HG02588 (cell line): ENCODE results near the gene NOX5.
"Not testable (repeated sequence)": the region's sequence is repeated elsewhere in the genome, so short reads cannot be mapped to it uniquely, and the experiment has no call there.

Source experiments
- ATAC-seq: cut with Tn5 transposase; IDR thresholded peaks from one replicate; pipeline ENCODE4 v1.9.1; 2021; ENCODE audit warnings: mild to moderate bottlenecking, moderate library complexity; ENCODE audit not compliant: unreplicated experiment

The NOX5 gene, protein sequence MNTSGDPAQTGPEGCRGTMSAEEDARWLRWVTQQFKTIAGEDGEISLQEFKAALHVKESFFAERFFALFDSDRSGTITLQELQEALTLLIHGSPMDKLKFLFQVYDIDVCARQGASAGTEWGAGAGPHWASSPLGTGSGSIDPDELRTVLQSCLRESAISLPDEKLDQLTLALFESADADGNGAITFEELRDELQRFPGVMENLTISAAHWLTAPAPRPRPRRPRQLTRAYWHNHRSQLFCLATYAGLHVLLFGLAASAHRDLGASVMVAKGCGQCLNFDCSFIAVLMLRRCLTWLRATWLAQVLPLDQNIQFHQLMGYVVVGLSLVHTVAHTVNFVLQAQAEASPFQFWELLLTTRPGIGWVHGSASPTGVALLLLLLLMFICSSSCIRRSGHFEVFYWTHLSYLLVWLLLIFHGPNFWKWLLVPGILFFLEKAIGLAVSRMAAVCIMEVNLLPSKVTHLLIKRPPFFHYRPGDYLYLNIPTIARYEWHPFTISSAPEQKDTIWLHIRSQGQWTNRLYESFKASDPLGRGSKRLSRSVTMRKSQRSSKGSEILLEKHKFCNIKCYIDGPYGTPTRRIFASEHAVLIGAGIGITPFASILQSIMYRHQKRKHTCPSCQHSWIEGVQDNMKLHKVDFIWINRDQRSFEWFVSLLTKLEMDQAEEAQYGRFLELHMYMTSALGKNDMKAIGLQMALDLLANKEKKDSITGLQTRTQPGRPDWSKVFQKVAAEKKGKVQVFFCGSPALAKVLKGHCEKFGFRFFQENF

DNA sequence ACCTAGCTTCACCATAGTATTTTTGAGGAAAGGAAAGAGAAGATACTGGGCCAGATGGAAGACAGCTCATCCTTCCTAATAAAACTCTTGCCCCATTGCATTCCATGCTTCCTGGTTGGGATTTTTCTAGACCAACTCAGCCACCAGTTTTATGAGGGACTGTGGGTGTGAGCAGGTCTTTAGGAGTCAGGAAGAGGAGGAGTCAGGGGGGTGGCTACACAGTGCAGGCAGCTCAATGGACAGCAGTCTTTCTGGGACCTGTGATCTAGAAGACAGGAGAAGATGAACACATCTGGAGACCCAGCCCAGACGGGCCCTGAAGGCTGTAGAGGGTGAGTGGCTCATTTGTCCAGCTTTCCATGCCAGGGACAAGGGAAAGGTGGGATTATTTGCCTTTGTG lies at the start of gene NOX5:
Gene NOX5, plus strand, starts transcription at position 242 of the 400 bp plus-strand sequence. Its CDS starts 41 bp downstream, at position 283.
- ATAC-seq: no peak

DNA sequence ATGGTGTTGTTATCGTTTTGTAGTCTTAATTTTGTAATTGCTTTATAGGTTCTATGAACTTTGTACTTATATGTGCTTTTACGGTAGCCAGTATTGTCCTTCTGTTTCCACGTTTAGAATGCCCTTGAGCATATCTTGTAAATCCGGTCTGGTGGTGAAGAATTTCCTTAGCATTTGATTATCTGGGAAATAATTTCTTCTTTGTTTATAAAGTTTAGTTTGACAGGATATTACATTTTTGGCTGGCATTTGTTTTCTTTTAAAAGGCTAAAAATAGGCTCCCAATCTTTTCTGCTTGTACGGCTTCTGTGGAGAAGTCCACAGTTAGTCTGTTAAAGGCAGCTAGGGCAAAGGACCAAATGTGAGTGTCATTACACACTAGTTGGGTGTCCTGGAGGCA lies 47.5 kb upstream of the NOX5 start:
- no peak for ATAC-seq

DNA sequence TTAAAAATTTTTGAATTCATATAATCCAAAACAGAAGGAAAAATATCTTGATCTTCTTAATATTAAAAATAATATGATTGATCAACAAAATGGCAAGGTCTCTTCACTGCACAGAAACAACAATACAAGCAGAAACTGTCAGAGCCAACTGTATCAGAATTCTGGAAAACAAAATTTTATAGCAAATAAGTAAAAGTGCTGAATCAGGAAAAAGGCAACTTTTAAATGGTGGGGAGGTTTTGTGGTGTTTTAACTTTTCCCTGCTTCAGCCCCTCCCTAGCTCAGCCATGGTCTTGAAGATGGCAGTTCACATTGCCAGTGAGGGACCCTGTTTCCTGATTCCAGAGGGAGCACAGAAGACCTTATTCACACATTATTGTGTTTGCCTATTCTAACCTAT lies 46.5 kb upstream of the NOX5 start:
- no peak for ATAC-seq

DNA sequence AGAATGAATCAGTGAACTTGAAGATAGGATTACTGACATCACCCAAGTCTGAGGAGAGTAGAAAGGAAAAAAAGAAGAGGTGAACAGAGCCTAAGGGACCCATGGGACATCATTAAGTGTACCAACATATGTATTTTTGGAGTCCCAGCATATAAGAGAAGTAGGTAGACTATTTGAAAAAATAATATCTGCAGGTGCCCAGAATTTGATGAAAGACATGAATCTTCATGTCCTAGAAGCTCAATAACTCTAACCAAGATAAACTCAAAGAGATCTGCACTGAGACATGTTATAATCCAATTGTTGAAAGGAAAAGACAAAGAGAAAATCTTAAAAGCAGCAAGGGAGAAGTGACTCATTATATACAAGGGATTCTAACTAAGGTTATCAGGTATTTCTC lies 45.2 kb upstream of the NOX5 start:
- no peak for ATAC-seq

DNA sequence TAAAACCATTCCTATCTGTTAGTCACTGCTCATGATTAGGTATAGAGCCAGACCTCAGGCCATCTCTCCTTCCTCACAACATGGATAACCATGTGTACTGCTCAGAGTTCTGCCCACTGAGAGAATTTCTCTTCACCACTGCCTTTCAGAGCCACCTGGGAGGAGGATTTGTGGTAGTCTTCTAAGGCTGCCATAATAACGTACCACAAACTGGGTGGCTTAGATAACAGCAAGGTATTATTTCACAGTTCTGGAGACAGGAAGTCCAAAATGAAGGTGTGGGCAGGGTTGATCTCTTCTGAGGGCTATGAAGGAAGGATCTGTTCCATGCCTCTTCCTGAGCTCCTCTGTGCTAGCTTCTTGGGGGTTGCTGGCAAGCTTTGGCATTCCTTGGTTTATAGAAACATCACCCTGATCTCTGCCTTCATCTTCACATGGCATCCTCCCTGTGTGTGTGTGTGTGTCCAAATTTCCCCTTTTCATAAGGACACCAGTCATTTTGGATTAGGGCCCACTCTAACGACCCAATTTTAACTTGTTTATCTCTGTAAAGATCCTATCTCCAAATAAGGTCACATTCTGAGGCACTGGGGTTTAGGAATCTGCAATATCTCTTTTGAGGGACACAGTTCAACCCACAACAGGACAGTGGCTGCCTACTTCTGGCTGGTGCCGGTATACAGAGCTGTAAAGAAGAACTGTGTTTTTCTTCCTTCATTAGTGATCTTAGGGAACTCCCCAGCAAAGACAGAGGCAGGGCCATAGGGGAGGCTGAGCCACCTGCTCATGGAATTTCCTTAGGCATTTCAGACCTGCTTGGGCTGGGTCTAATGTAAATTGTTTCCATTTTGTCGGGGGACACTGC lies 42.1 kb upstream of the NOX5 start:
- ATAC-seq: no peak

DNA sequence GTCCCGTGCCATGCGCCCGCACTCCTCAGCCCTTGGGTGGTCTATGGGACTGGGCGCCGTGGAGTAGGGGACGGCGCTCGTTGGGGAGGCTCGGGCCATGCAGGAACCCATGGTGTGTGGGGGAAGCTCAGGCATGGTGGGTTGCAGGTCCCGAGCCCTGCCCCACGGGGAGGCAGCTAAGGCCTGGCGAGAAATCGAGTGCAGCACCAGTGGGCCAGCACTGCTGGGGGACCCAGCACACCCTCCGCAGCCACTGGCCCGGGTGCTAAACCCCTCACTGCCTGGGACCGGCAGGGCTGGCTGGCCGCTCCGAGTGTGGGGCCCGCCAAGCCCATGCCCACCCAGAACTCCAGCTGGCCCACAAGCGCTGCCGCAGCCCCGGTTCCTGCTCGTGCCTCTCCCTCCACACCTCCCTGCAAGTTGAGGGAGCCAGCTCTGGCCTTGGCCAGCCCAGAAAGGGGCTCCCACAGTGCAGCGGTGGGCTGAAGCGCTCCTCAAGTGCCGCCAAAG lies 38.8 kb upstream of the NOX5 start:
- not testable (repeated sequence) for ATAC-seq

DNA sequence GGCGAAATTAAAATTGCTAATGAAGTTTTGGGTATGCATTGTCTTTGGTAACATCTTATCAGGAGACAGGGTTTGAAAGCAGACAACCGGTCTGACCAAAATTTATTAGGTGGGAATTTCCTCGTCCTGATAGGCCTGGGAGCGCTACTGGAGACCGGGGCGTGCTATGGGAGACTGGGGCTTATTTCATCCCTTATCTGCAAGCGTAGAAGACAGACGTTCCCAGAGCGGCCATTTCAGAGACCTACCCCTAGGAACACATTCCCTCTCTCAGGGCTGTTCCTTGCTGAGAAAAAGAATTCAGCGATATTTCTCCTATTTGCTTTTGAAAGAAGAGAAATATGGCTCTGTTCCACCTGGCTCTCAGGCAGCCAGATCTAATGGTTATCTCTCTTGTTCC lies 37.1 kb upstream of the NOX5 start:
- not testable (repeated sequence) for ATAC-seq

DNA sequence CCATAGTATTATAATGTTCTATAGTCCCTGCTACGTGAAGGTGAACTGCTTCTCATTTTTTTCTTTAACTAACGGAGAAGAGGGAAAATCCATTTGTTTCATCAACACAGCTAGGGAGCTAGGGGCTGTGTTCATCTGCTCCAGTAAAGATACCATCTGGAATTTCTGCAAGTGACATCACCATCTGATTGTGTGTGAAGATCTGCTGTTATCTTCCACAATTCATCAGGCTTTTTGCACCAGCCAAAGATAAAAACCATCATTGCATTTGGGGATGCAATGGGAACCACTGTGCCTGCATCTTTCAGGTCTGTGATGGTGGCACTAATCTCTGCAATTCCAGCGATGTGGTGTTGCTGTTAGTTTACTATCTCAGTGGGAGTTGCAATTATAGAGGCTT lies 35.5 kb upstream of the NOX5 start:
- ATAC-seq: no peak

DNA sequence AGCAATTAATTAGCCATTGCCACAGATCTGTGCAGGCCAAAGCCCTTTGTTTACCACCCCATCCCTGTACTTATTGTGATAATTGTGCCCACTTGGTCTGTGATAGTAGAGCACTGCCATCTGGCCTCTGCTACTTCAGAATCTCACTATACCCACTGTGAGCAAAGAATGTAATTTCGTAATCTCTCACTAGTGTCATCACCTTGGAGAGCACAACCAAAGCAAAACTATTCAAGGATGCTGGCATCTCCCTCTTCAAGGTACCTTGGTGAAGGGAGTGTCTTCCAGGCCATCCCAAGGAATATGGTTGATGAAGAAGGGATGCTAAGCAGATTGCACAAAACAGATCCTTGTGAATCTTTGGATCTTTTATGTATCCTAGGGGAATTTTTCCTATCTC lies 34.7 kb upstream of the NOX5 start:
- no peak for ATAC-seq

DNA sequence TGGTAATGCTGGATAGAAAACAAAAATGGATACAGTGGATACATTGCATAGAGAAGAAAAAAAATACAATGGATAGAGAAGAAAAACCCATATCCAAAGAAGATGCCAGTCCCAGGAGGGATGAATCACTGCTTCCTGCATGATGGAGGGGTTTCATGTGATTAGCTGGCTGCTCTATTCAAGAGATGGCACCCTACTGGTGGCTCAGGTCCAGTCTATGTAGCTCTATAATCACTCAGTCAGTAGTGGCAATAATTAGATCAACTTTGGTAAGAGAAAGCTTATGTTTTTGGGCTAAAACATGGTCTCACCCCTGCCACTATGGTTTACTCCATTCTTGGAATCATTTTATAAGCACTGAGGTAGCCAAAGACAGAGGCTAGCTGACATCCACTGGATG lies 33.7 kb upstream of the NOX5 start:
- ATAC-seq: no peak

DNA sequence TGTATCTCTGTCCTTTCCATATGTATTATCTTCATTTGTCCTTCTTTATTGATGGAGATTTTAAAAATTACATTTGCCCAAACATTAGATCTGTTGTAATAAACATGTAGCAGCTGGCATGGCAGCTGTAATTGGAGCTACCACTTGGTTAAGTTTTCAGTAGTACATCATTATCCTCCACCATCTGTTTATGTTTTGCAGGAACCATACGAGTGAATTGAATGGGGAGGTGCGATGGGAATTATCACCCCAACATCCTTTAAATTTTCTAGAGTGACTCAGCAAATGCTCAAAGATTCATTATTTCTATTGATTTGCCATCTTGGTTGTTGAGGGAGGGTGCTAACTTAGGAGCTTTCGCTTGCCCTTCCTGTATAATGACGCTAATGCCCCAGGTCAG lies 32.6 kb upstream of the NOX5 start:
- ATAC-seq: no peak

DNA sequence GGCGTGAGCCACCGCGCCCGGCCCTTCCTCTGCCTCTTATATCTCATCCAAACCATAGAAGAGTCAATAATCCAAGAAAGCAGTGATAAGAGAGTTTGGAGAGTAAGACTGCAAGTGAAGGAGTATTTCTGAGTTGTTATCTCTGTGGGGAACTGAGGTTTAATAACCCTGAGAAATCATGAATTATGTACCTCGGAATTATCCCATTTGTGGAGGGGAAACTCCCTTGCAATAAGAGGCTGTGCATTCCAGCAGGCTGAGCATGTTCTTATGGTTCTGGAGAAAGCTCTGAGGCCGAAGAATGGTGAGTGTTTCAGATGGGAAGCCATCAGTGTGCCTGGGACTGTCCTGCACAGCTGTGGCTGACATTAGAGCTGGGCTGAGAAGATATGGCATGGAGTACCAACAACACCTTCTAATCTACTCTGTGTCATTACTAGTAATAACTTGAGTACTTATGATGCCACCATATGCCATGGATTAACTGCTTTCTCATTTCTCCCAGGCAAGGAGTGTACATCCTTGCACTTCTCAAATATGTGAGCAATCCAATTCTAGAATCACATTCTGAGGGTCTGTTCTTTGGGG lies 31.4 kb upstream of the NOX5 start:
- no peak for ATAC-seq

DNA sequence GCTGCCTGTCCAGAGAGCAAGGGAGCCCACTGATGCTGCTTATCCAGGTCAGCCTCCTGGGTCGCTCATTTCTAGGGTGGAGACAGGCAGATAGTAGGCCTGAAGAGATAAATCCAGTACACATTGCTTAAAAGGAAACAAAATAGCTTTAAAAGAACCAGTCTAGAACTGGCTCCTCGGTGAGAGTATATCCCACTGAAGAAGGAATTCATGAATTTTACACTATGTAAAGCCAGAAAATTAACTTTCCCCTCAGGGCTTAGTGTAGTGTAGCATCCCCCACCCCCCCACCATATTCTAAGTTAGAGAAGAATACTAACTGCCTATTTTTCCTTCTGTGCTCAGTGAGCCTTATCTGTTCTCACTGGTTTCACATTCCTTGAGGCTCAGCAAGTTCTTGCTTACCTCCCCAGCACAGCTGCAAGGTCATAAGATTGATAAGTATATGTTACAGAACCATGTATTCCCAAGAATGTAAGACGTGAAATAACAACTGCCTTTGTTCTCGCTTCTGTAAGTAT lies 30.5 kb upstream of the NOX5 start:
- ATAC-seq: no peak

DNA sequence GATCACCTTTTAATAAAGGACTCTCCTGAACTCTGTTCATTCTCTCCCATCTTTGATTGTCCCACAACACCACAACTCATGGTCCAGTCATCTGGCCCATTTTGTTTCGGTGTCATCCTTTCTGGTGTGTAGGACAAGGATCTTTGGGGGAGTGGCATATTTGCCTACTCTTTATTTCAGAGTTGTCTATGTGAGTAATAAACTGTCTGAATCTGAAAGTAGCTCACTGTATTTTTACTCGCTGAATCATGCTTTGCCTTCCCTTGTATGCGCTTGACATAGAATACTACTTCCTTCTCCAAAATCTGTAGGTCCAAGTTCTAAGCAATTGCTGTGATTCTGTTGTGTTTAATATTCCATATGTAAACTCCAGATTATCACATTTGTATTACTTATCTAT lies 29.9 kb upstream of the NOX5 start:
- no peak for ATAC-seq

DNA sequence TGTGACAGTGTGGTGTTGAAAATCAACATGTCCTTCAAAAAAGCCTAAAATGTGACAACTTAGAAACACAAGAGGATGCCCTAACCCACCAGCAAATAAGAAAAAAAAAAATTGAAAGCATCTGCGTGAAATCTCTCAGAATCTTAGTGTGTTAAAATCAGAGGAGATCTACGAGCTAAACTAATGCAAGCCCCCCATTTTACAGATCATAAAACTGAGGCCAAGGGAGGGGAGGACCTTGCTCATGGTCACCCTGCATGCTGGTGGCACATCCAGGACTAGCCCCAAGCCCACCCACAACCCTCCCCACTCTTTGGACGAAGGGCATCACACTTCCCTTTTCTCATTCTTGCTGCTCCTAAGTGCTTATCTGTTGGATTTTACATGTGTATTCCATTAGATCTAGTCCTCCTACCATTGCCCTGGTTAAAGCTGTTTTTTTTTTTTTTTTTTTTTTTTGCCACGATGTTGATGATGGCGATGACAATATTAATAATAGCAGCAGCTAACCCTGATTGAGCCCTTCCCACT lies 29.1 kb upstream of the NOX5 start:
- no peak for ATAC-seq

DNA sequence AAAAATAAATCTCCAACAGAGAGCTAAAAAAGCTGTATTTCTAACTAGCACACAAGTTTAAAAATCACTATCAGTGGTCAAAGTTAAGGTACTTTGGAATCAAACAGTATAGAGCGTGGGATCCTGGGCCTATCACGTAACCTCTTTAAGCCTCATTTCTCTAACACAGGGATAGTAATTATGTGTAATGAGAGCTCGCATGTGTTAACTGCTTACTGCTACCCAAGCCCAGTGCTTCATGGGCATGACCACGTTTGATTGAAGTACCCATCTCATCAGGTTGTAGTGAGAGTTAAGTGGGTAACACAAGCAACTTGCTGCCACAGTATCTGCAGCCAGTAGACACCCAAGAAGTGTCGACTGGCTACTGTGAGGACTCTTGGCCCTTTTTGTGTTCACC lies 28.2 kb upstream of the NOX5 start:
- no peak for ATAC-seq

DNA sequence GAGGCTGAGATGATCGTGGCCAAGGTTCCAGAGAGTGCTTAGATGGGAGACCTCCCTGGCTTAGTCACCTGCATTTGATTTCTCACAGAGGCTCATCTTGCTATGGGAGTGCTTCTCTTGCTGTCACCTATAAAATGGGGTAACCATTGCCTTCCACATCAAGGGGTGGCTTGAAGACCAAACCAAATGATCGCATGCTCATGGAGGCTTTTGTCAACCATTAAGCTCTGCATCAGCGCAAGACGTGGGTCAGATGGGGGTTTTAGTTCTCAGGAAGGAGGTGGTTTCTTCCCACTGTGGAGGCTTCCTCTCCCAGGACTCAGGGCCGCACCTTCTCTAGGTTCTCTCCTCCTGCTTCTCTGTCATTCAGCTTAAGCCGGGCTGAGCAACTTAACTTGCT lies 27.4 kb upstream of the NOX5 start:
- no peak for ATAC-seq

DNA sequence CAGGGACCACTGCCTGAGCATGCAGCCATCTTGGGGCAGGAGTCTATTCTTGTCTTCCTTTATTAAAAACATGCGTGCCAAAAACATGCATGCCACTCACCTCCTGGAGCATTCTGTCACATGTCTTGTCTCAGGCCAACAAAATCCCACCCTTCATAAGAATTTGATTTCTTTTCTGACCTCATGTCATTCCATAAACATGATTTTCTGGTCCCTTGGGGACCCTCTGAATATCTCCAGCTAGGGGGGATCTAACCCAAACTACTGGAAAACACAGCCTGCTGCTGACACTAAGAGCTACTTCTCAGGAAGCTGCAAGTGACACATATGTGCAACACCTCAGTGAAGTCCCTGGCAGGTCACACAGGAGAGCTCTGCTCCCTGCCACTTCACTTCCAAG lies 26.8 kb upstream of the NOX5 start:
- ATAC-seq: no peak

DNA sequence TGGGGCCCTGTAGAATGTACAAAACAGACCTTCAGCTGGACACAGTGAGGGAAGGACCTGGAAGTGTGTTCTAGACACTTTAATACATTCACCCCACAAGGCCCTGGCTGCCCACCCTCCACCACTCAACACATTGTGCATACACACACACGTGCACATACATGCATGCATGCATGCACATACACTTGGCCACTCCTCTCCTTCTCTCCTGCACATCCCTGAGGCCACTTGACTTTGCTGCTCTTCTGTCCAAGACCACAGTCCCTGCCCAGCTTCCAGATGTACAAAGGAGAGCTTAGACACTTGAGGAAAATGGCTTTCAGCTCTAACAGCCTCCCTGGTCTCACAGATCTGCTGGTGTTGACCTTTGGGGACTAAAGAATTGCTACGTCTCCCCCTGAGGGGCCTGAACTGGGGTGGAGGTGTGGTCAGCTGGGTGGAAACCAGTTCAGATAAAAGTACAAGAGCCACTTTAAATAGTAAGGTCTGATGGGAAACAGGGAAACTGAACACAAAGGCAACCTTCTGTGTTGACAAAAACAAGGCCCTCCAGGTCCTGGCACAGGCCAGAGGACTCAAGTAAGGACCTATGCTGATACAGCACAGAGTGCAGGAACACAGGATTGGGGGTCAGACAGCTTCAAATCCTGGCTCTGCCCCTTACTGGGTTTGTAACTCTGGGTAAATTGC lies 24.8 kb upstream of the NOX5 start:
- no peak for ATAC-seq
